H9 (cell line): Measurements from ENCODE around the gene CAMTA1. TPM values are rescaled to one million over a fixed set of nuclear protein-coding genes. Genes with fewer than 3 reads are reported as not detected.

ENCODE experiments used
- DNase-seq: peaks from one replicate; pipeline ENCODE4 v3.0.0-alpha.2; 2017
- H2AFZ ChIP-seq: one replicate; pipeline ENCODE4 v1.6.1; 2013; ENCODE audit warnings: mild to moderate bottlenecking, low read length, control low read depth, moderate library complexity
- H2AK5ac ChIP-seq: 2 replicates; pipeline ENCODE4 v1.6.1; 2013; ENCODE audit warnings: low read length, control low read depth, mixed read lengths; ENCODE audit not compliant: insufficient read length
- H2BK120ac ChIP-seq: one replicate; pipeline ENCODE4 v1.6.1; 2013; ENCODE audit warnings: low read depth, mild to moderate bottlenecking, low read length, control low read depth, inconsistent platforms; ENCODE audit not compliant: poor library complexity, severe bottlenecking
- H2BK12ac ChIP-seq: 2 replicates; pipeline ENCODE4 v1.6.1; 2013; ENCODE audit warnings: low read length, control low read depth, mixed read lengths, low read depth; ENCODE audit not compliant: insufficient read length
- H2BK15ac ChIP-seq: 2 replicates; pipeline ENCODE4 v1.6.1; 2013; ENCODE audit warnings: low read depth, low read length, control low read depth
- H2BK20ac ChIP-seq: one replicate; pipeline ENCODE4 v1.6.1; 2013; ENCODE audit warnings: low read depth, mild to moderate bottlenecking, low read length, control low read depth, inconsistent platforms; ENCODE audit not compliant: poor library complexity, severe bottlenecking
- H2BK5ac ChIP-seq: 2 replicates; pipeline ENCODE4 v1.6.1; 2013; ENCODE audit warnings: low read length, control low read depth, mixed read lengths; ENCODE audit not compliant: insufficient read length
- H3K14ac ChIP-seq: 2 replicates; pipeline ENCODE4 v1.6.1; 2013; ENCODE audit warnings: low read length, control low read depth; ENCODE audit not compliant: insufficient read depth
- H3K18ac ChIP-seq: 2 replicates; pipeline ENCODE4 v1.6.1; 2013; ENCODE audit warnings: low read depth, mild to moderate bottlenecking, mixed read lengths, low read length, control low read depth; ENCODE audit not compliant: insufficient read length
- H3K23ac ChIP-seq: 2 replicates; pipeline ENCODE4 v1.6.1; 2013; ENCODE audit warnings: low read length, control low read depth, mixed read lengths, low read depth; ENCODE audit not compliant: insufficient read length
- H3K23me2 ChIP-seq: 2 replicates; pipeline ENCODE4 v1.6.1; 2013; ENCODE audit warnings: low read depth, mild to moderate bottlenecking, mixed read lengths, low read length, control low read depth; ENCODE audit not compliant: insufficient read length, poor library complexity, severe bottlenecking
- H3K27ac ChIP-seq: 2 replicates; pipeline ENCODE4 v1.5.1; 2013; ENCODE audit warnings: low read length, control low read depth, mixed read lengths, low read depth; ENCODE audit not compliant: insufficient read length
- H3K27me3 ChIP-seq: 2 replicates; pipeline ENCODE4 v1.6.1; 2013; ENCODE audit warnings: low read length, control low read depth, inconsistent platforms; ENCODE audit not compliant: insufficient read depth
- H3K4ac ChIP-seq: 2 replicates; pipeline ENCODE4 v1.6.1; 2013; ENCODE audit warnings: low read depth, mild to moderate bottlenecking, control low read depth, inconsistent platforms, low read length, moderate library complexity
- H3K4me1 ChIP-seq: 2 replicates; pipeline ENCODE4 v1.6.1; 2013; ENCODE audit warnings: low read length, control low read depth, inconsistent platforms; ENCODE audit not compliant: insufficient read depth
- H3K4me2 ChIP-seq: 2 replicates; pipeline ENCODE4 v1.6.1; 2013; ENCODE audit warnings: low read length, control low read depth, mixed read lengths; ENCODE audit not compliant: insufficient read length, insufficient read depth
- H3K56ac ChIP-seq: 2 replicates; pipeline ENCODE4 v1.6.1; 2013; ENCODE audit warnings: low read depth, mild to moderate bottlenecking, mixed read lengths, low read length, control low read depth; ENCODE audit not compliant: insufficient read length
- H3K79me1 ChIP-seq: 2 replicates; pipeline ENCODE4 v1.6.1; 2013; ENCODE audit warnings: low read depth, mild to moderate bottlenecking, moderate library complexity, low read length, control low read depth, inconsistent platforms; ENCODE audit not compliant: insufficient read depth, poor library complexity, severe bottlenecking
- H3K79me2 ChIP-seq: 2 replicates; pipeline ENCODE4 v1.6.1; 2013; ENCODE audit warnings: low read length, control low read depth, inconsistent platforms; ENCODE audit not compliant: insufficient read depth
- H3K9ac ChIP-seq: 2 replicates; pipeline ENCODE4 v1.6.1; 2013; ENCODE audit warnings: low read length, control low read depth, mixed read lengths; ENCODE audit not compliant: insufficient read length; ENCODE audit errors: extremely low read depth
- H3K9me3 ChIP-seq: one replicate; pipeline ENCODE4 v1.6.1; 2013; ENCODE audit warnings: low read depth, low read length, inconsistent platforms; ENCODE audit not compliant: control insufficient read depth
- H3T11ph ChIP-seq: one replicate; pipeline ENCODE4 v1.6.1; 2013; ENCODE audit warnings: mild to moderate bottlenecking, low read length, control low read depth, inconsistent platforms
- H4K20me1 ChIP-seq: one replicate; pipeline ENCODE4 v1.6.1; 2013; ENCODE audit not compliant: control insufficient read depth, insufficient read length, insufficient read depth
- H4K5ac ChIP-seq: 2 replicates; pipeline ENCODE4 v1.6.1; 2013; ENCODE audit warnings: low read depth, mild to moderate bottlenecking, mixed read lengths, low read length, control low read depth; ENCODE audit not compliant: insufficient read length
- H4K8ac ChIP-seq: replicated peaks from 2 replicates; pipeline ENCODE4 v1.6.1; 2013; ENCODE audit warnings: low read length, control low read depth, mixed read lengths, low read depth; ENCODE audit not compliant: insufficient read length
- H4K91ac ChIP-seq: 2 replicates; pipeline ENCODE4 v1.6.1; 2013; ENCODE audit warnings: low read depth, mild to moderate bottlenecking, moderate library complexity, mixed read lengths, low read length, control low read depth; ENCODE audit not compliant: insufficient read length
- H3K27ac Mint-ChIP-seq, 3 experiments: 2 replicates in 2 of 3; 3 replicates in 1 of 3; pipeline ENCODE4 v1.8.0; 2020 to 2021; ENCODE audit warnings: mixed read lengths in 3 of 3, mild to moderate bottlenecking in 1 of 3, moderate library complexity in 1 of 3
- H3K27me3 Mint-ChIP-seq: 2 replicates; pipeline ENCODE4 v1.8.0; 2021; ENCODE audit warnings: low read depth, mild to moderate bottlenecking, moderate library complexity, mixed read lengths
- H3K36me3 Mint-ChIP-seq, 3 experiments: 2 replicates in 2 of 3; 3 replicates in 1 of 3; pipeline ENCODE4 v1.8.0; 2020 to 2021; ENCODE audit warnings: low read depth in 3 of 3, mixed read lengths in 3 of 3; ENCODE audit not compliant: insufficient read depth in 1 of 3
- H3K4me1 Mint-ChIP-seq, 2 experiments: 2 replicates each; pipeline ENCODE4 v1.8.0; 2020; ENCODE audit warnings: mixed read lengths in 2 of 2
- H3K4me3 Mint-ChIP-seq, 2 experiments: 2 replicates in 1 of 2; 3 replicates in 1 of 2; pipeline ENCODE4 v1.8.0; 2020 to 2021; ENCODE audit warnings: mild to moderate bottlenecking in 2 of 2, mixed read lengths in 2 of 2, moderate library complexity in 1 of 2
- H3K9me3 Mint-ChIP-seq, 2 experiments: 2 replicates in 1 of 2; 3 replicates in 1 of 2; pipeline ENCODE4 v1.8.0; 2020; ENCODE audit warnings: mild to moderate bottlenecking in 2 of 2, mixed read lengths in 2 of 2, moderate library complexity in 1 of 2
- CTCF ChIP-seq: fragments of 200-600 bp; sonication (generic); conservative IDR thresholded peaks from 3 replicates; pipeline ENCODE4 v1.8.0; 2021; ENCODE audit warnings: antibody characterized with exemption, mild to moderate bottlenecking
- WGBS: extraction: QIAGEN DNeasy Blood & Tissue Kit; methylation state at CpG from one replicate; pipeline ENCODE4 v1.1.7; 2013; ENCODE audit warnings: missing lambda C conversion rate, low lambda C conversion rate, mixed read lengths; ENCODE audit not compliant: insufficient read length; ENCODE audit errors: extremely low coverage; 5-methylcytosine and 5-hydroxymethylcytosine counted together
- total RNA-seq: library from RNA; stranded (reverse); gene quantifications from 2 replicates; pipeline ENCODE4 v1.2.1, GENCODE V29; 2021

Gene CAMTA1
- total RNA-seq, 1 experiment from 2014 or later: 115 TPM

- Histone ChIP-seq H4K5ac (no peak overlapping the region), H2AK5ac (no peak overlapping the region), H2BK120ac (no peak overlapping the region), H2BK12ac (no peak overlapping the region), H3K4ac (no peak overlapping the region), H3K79me1 (peaks cover 7% of the 10 kb centered on the region), H4K8ac (no peak overlapping the region), H3T11ph (no peak overlapping the region), H2BK5ac (no peak overlapping the region), H3K18ac (no peak overlapping the region), H3K9ac (no peak overlapping the region), H3K4me2 (no peak overlapping the region), H2BK20ac (no peak overlapping the region), H3K4me1 (no peaks in the 10 kb centered on the region), H3K9me3 (no peaks in the 10 kb centered on the region), H4K20me1 (no peaks in the 10 kb centered on the region), H3K14ac (no peak overlapping the region), H3K27me3 (no peaks in the 10 kb centered on the region), H2BK15ac (no peak overlapping the region), H3K56ac (no peak overlapping the region), H3K79me2 (peaks cover 21% of the 10 kb centered on the region; the same call in 1 of the 2 replicates), H2AFZ (no peak overlapping the region), H3K23ac (no peak overlapping the region), H3K23me2 (no peaks in the 10 kb centered on the region), H4K91ac (no peak overlapping the region), H3K27ac (no peak overlapping the region)
- no peaks in the 10 kb centered on the region for H3K9me3 Mint-ChIP-seq
- TF ChIP-seq CTCF: no peak
- H3K4me1 Mint-ChIP-seq: peaks cover 16 to 18% of the 10 kb centered on the region in 2 experiments
- no peak for DNase-seq
- H3K27ac Mint-ChIP-seq: peak overlapping the region in 1 of 3 experiments; percentile 18; a peak in 1 of 7 replicates
- no peaks in the 10 kb centered on the region for H3K27me3 Mint-ChIP-seq
- H3K36me3 Mint-ChIP-seq: peaks cover 0 to 5% (median under 1%) of the 10 kb centered on the region in 3 experiments; a peak in 1 of 7 replicates
- no CpG with 5 or more reads among the region's 4 CpGs for WGBS
- H3K4me3 Mint-ChIP-seq: no peak overlapping the region
Observed at GRCh38 chr1:6800745-6801144, 15.5 kb downstream of the CAMTA1 start.
